A549 (cell line): ENCODE results near the gene ITIH3. TPM values are rescaled to one million over a fixed set of nuclear protein-coding genes. Genes with fewer than 3 reads are reported as not detected.

Source experiments
- ATAC-seq, 2 experiments: fragments of 200-7000 bp in 1 of 2; fragments of >200 bp in 1 of 2; cut with Nextera tagmentation in 1 of 2; cut with Tn5 transposase in 1 of 2; 3 replicates each; pipeline versions ENCODE4 v1.8.0 to v1.9.1; 2018 to 2020; ENCODE audit warnings: mild to moderate bottlenecking in 1 of 2, moderate library complexity in 1 of 2
- CTCF ChIA-PET: fragments of 300-600 bp; sonication (Branson Sonifier 250); formaldehyde crosslinking; extraction: SDS; loops from one replicate; lab custom pipeline; 2021; ENCODE audit warnings: antibody characterized with exemption, inconsistent platforms; lab: Yijun Ruan, JAX
- POLR2A ChIA-PET: fragments of 350-600 bp; formaldehyde crosslinking; extraction: SDS; loops from one replicate; lab custom pipeline; 2021; ENCODE audit warnings: antibody characterized with exemption, inconsistent platforms; lab: Yijun Ruan, JAX
- DNase-seq, 2 experiments: peaks; one replicate each; pipeline versions ENCODE4 v3.0.0 to v3.0.0-alpha.2; 2011 to 2016; ENCODE audit warnings: low read depth in 1 of 2, low spot score in 1 of 2
- FAIRE-seq: peaks from 2 replicates; lab custom pipeline; 2011; peaks lifted over from hg19 to GRCh38; lab: Jason Lieb, UNC
- H3K27ac ChIP-seq, 2 experiments: fragments of >200 bp; sonication (Bioruptor Twin); formaldehyde crosslinking; 3 replicates each; pipeline ENCODE4 v1.5.1; 2016 to 2017
- H3K4me1 ChIP-seq: fragments of >200 bp; sonication (Bioruptor Twin); formaldehyde crosslinking; 3 replicates; pipeline ENCODE4 v1.6.1; 2016
- H3K4me2 ChIP-seq: fragments of >200 bp; sonication (Bioruptor Twin); formaldehyde crosslinking; 3 replicates; pipeline ENCODE4 v1.6.1; 2016
- H3K4me3 ChIP-seq: fragments of >200 bp; sonication (Bioruptor Twin); formaldehyde crosslinking; 3 replicates; pipeline ENCODE4 v1.5.1; 2016
- H3K9me3 ChIP-seq: fragments of >200 bp; sonication (Bioruptor Twin); formaldehyde crosslinking; 3 replicates; pipeline ENCODE4 v1.6.1; 2016
- ATOH8 ChIP-seq: fragments of 250-450 bp; sonication (Bioruptor Pico); IDR thresholded peaks from 2 replicates; pipeline ENCODE4 v1.5.0; 2020; ENCODE audit warnings: low read depth, mild to moderate bottlenecking, moderate library complexity
- CBX8 ChIP-seq: fragments of 200-600 bp; sonication (generic); IDR thresholded peaks from 2 replicates; pipeline ENCODE4 v1.6.1; 2016
- CHD4 ChIP-seq: fragments of 200-600 bp; sonication (generic); IDR thresholded peaks from 2 replicates; pipeline ENCODE4 v1.6.1; 2016; ENCODE audit warnings: antibody characterized with exemption, mild to moderate bottlenecking, borderline replicate concordance
- HDAC2 ChIP-seq: fragments of 200-600 bp; sonication (generic); IDR thresholded peaks from 2 replicates; pipeline ENCODE4 v1.6.1; 2016
- HOXA7 ChIP-seq: fragments of 250-450 bp; sonication (Bioruptor Pico); IDR thresholded peaks from 2 replicates; pipeline ENCODE4 v1.5.0; 2020; ENCODE audit warnings: mild to moderate bottlenecking, moderate library complexity
- HOXB13 ChIP-seq: fragments of 250-450 bp; sonication (Bioruptor Pico); IDR thresholded peaks from 2 replicates; pipeline ENCODE4 v1.5.0; 2020; ENCODE audit warnings: low read depth, mild to moderate bottlenecking, moderate library complexity
- HOXB5 ChIP-seq: fragments of 250-450 bp; sonication (Bioruptor Pico); IDR thresholded peaks from 2 replicates; pipeline ENCODE4 v1.5.0; 2020; ENCODE audit warnings: mild to moderate bottlenecking, moderate library complexity
- JUNB ChIP-seq: fragments of >200 bp; sonication (Bioruptor Twin); formaldehyde crosslinking; IDR thresholded peaks from 2 replicates; pipeline ENCODE4 v1.6.1; 2016
- KDM1A ChIP-seq: fragments of 200-600 bp; sonication (generic); IDR thresholded peaks from 2 replicates; pipeline ENCODE4 v1.6.1; 2016; ENCODE audit warnings: low read depth, mild to moderate bottlenecking
- MAFK ChIP-seq: fragments of 450-650 bp; IDR thresholded peaks from 2 replicates; pipeline ENCODE4 v1.6.1; 2014; ENCODE audit not compliant: partially characterized antibody
- MAZ ChIP-seq: fragments of 150-350 bp; IDR thresholded peaks from 2 replicates; pipeline ENCODE4 v1.6.1; 2014; ENCODE audit warnings: antibody characterized with exemption, low read depth, low read length, borderline replicate concordance
- NR3C1 ChIP-seq: fragments of >200 bp; sonication (Bioruptor Twin); formaldehyde crosslinking; IDR thresholded peaks from 3 replicates; pipeline ENCODE4 v1.6.1; 2017
- PHF8 ChIP-seq: fragments of 200-600 bp; sonication (generic); IDR thresholded peaks from 2 replicates; pipeline ENCODE4 v1.6.1; 2016; ENCODE audit warnings: low read depth, mild to moderate bottlenecking, antibody characterized with exemption, moderate library complexity, borderline replicate concordance
- RAD21 ChIP-seq, 2 experiments: fragments of >200 bp in 1 of 2; sonication (Bioruptor Twin) in 1 of 2; formaldehyde crosslinking in 1 of 2; IDR thresholded peaks in 1 of 2; conservative IDR thresholded peaks in 1 of 2; 2 replicates in 1 of 2; 3 replicates in 1 of 2; pipeline ENCODE4 v1.6.1; 2012 to 2018; ENCODE audit warnings: inconsistent platforms in 1 of 2
- SMC3 ChIP-seq: fragments of >200 bp; sonication (Bioruptor Twin); formaldehyde crosslinking; IDR thresholded peaks from 3 replicates; pipeline ENCODE4 v1.6.1; 2018; ENCODE audit warnings: inconsistent platforms
- SREBF2 ChIP-seq: fragments of 450-650 bp; IDR thresholded peaks from 2 replicates; pipeline ENCODE4 v1.6.1; 2014; ENCODE audit warnings: mild to moderate bottlenecking, moderate library complexity
- ZC3H11A ChIP-seq: fragments of 450-650 bp; IDR thresholded peaks from 2 replicates; pipeline ENCODE4 v1.6.1; 2014; ENCODE audit warnings: antibody characterized with exemption, mild to moderate bottlenecking
- ZFP36 ChIP-seq: fragments of 450-650 bp; IDR thresholded peaks from 2 replicates; pipeline ENCODE4 v1.6.1; 2014; ENCODE audit warnings: borderline replicate concordance; ENCODE audit not compliant: partially characterized antibody
- WGBS: methylation state at CpG from one replicate; pipeline ENCODE4 v1.1.6; 2017; ENCODE audit errors: missing lambda C conversion rate; 5-methylcytosine and 5-hydroxymethylcytosine counted together
- polyA plus RNA-seq, 4 experiments: library from polyadenylated mRNA; depleted of rRNA in 3 of 4; stranded (reverse); fragments of >200 nt; fragmentation: RNase III in 1 of 4; extraction: RNeasy Plus Mini Kit Qiagen cat#74134 plus additional on column Dnase treatment in 1 of 4; gene quantifications; 2 replicates in 3 of 4; 3 replicates in 1 of 4; pipeline ENCODE4 v1.2.3, GENCODE V29; 2011 to 2017
- TF ChIP-seq, protein P1 (sequence below): fragments of >200 bp; sonication (Bioruptor Twin); formaldehyde crosslinking; IDR thresholded peaks from 3 replicates; pipeline ENCODE4 v1.5.1; 2016
- TF ChIP-seq, protein P2 (sequence below): fragments of >200 bp; sonication (Bioruptor Twin); formaldehyde crosslinking; IDR thresholded peaks from 2 replicates; pipeline ENCODE4 v1.6.1; 2016
- TF ChIP-seq, protein P3 (sequence below): fragments of 250-450 bp; sonication (Bioruptor Pico); IDR thresholded peaks from 2 replicates; pipeline ENCODE4 v1.5.0; 2021; ENCODE audit warnings: mild to moderate bottlenecking, moderate library complexity, borderline replicate concordance

Gene ITIH3
- polyA plus RNA-seq, 2 of the 4 experiments (the other 2 are of a cell fraction): 0.09 TPM; not detected in 1

GRCh38 chr3:52800079-52800478 lies 5.5 kb downstream of the ITIH3 start (continued):
- TF ChIP-seq, protein P1, sequence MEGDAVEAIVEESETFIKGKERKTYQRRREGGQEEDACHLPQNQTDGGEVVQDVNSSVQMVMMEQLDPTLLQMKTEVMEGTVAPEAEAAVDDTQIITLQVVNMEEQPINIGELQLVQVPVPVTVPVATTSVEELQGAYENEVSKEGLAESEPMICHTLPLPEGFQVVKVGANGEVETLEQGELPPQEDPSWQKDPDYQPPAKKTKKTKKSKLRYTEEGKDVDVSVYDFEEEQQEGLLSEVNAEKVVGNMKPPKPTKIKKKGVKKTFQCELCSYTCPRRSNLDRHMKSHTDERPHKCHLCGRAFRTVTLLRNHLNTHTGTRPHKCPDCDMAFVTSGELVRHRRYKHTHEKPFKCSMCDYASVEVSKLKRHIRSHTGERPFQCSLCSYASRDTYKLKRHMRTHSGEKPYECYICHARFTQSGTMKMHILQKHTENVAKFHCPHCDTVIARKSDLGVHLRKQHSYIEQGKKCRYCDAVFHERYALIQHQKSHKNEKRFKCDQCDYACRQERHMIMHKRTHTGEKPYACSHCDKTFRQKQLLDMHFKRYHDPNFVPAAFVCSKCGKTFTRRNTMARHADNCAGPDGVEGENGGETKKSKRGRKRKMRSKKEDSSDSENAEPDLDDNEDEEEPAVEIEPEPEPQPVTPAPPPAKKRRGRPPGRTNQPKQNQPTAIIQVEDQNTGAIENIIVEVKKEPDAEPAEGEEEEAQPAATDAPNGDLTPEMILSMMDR: no peak
- TF ChIP-seq, protein P2, sequence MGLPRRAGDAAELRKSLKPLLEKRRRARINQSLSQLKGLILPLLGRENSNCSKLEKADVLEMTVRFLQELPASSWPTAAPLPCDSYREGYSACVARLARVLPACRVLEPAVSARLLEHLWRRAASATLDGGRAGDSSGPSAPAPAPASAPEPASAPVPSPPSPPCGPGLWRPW: no peak
- no peak for TF ChIP-seq MAFK
- TF ChIP-seq RAD21 (conservative IDR thresholded peaks at IDR 0.05 in 1 of 2, IDR thresholded peaks at IDR 0.05 in 1 of 2): no peak
- no peak for TF ChIP-seq CHD4
- no peak for TF ChIP-seq HOXB13
- TF ChIP-seq CBX8: no peak
- no peak for TF ChIP-seq PHF8
- TF ChIP-seq, all 56 proteins: peak for 0

GRCh38 chr3:52801839-52802238 lies 7.2 kb downstream of the ITIH3 start:
- ChIA-PET CTCF (no interaction called here), POLR2A (no interaction called here)
- ATAC-seq (no peak), FAIRE-seq (no peak), DNase-seq (no peak)
- 50% methylated on average over 5 of the region's 5 CpGs for WGBS
- TF ChIP-seq ZFP36 (no peak), NR3C1 (no peak), KDM1A (no peak), SREBF2 (no peak), SMC3 (no peak), HOXB13 (no peak), HOXA7 (CRISPR knock-in tag) (no peak), JUNB (no peak), RAD21 (conservative IDR thresholded peaks at IDR 0.05 in 1 of 2, IDR thresholded peaks at IDR 0.05 in 1 of 2) (no peak), ZC3H11A (no peak), HDAC2 (no peak), HOXB5 (CRISPR knock-in tag) (no peak), MAZ (no peak), CHD4 (no peak), ATOH8 (CRISPR knock-in tag) (no peak)
- TF ChIP-seq, protein P3, sequence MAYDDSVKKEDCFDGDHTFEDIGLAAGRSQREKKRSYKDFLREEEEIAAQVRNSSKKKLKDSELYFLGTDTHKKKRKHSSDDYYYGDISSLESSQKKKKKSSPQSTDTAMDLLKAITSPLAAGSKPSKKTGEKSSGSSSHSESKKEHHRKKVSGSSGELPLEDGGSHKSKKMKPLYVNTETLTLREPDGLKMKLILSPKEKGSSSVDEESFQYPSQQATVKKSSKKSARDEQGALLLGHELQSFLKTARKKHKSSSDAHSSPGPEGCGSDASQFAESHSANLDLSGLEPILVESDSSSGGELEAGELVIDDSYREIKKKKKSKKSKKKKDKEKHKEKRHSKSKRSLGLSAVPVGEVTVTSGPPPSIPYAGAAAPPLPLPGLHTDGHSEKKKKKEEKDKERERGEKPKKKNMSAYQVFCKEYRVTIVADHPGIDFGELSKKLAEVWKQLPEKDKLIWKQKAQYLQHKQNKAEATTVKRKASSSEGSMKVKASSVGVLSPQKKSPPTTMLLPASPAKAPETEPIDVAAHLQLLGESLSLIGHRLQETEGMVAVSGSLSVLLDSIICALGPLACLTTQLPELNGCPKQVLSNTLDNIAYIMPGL (CRISPR knock-in tag): no peak
- TF ChIP-seq, protein P2: no peak
- TF ChIP-seq, protein P1: no peak
- Histone ChIP-seq H3K4me1 (no peaks in the 10 kb centered on the region), H3K27ac (no peak overlapping the region), H3K4me2 (no peak overlapping the region), H3K9me3 (no peaks in the 10 kb centered on the region), H3K4me3 (no peak overlapping the region)
